HEK293 (cell line): ENCODE measurements around the gene MNX1.

Source experiments
- SP2 ChIP-seq: fragments of 450-650 bp; formaldehyde crosslinking; IDR thresholded peaks from 2 replicates; pipeline ENCODE4 v1.5.1; 2016; ENCODE audit warnings: missing biosample characterization, missing genetic modification characterization
- YY1 ChIP-seq: fragments of 450-650 bp; formaldehyde crosslinking; IDR thresholded peaks from 2 replicates; pipeline ENCODE4 v1.5.1; 2018; ENCODE audit warnings: missing biosample characterization, missing genetic modification characterization
- ZFP3 ChIP-seq: fragments of 450-650 bp; formaldehyde crosslinking; IDR thresholded peaks from 2 replicates; pipeline ENCODE4 v1.5.1; 2016; ENCODE audit warnings: low read depth, missing biosample characterization, missing genetic modification characterization
- ZNF121 ChIP-seq: fragments of 450-650 bp; formaldehyde crosslinking; IDR thresholded peaks from 2 replicates; pipeline ENCODE4 v1.5.1; 2016; ENCODE audit warnings: missing biosample characterization, missing genetic modification characterization
- ZNF140 ChIP-seq: fragments of 450-650 bp; formaldehyde crosslinking; IDR thresholded peaks from 2 replicates; pipeline ENCODE4 v1.5.1; 2016; ENCODE audit warnings: missing biosample characterization, missing genetic modification characterization
- ZNF311 ChIP-seq: fragments of 450-650 bp; formaldehyde crosslinking; IDR thresholded peaks from 2 replicates; pipeline ENCODE4 v1.5.1; 2017; ENCODE audit warnings: missing biosample characterization, missing genetic modification characterization, borderline replicate concordance
- ZNF701 ChIP-seq: fragments of 450-650 bp; formaldehyde crosslinking; IDR thresholded peaks from 2 replicates; pipeline ENCODE4 v1.5.1; 2016; ENCODE audit warnings: missing biosample characterization, missing genetic modification characterization
- TF ChIP-seq, protein P1 (sequence below): fragments of 450-650 bp; formaldehyde crosslinking; IDR thresholded peaks from 2 replicates; pipeline ENCODE4 v1.5.1; 2016; ENCODE audit warnings: missing biosample characterization, missing genetic modification characterization
- TF ChIP-seq, protein P2 (sequence below): fragments of 450-650 bp; formaldehyde crosslinking; IDR thresholded peaks from 2 replicates; pipeline ENCODE4 v1.5.1; 2016; ENCODE audit warnings: missing biosample characterization, missing genetic modification characterization
- TF ChIP-seq, protein P3 (sequence below): IDR thresholded peaks from 2 replicates; pipeline ENCODE4 v1.6.1; 2011; ENCODE audit warnings: mild to moderate bottlenecking, low read depth, low read length, borderline replicate concordance

DNA sequence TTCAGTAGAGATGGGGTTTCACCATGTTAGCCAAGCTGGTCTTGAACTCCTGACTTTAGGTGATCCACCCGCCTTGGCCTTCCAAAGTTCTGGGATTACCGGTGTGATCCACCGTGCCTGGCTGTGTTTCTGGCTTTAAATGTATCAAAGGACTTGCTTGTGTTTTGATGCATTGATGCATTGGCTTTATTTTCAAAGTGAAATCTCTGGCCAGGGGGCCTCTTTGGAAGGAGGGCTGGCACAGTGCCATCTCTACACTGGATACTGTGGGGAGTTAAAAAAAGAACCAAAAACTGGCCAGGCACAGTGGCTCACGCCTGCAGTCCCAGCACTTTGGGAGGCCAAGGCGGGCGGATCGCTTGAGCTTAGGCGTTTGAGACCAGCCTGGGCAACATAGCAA, 16.0 kb downstream of the MNX1 start:
- TF ChIP-seq SP2 (tag by site-specific recombination) (no peak), YY1 (no peak), ZNF121 (tag by site-specific recombination) (0 out of 2 replicates have a peak, but pooled peaks have one; percentile 47), ZNF140 (tag by site-specific recombination) (no peak), ZNF701 (tag by site-specific recombination) (no peak), ZFP3 (tag by site-specific recombination) (no peak), ZNF311 (tag by site-specific recombination) (no peak)
- TF ChIP-seq, protein P1, sequence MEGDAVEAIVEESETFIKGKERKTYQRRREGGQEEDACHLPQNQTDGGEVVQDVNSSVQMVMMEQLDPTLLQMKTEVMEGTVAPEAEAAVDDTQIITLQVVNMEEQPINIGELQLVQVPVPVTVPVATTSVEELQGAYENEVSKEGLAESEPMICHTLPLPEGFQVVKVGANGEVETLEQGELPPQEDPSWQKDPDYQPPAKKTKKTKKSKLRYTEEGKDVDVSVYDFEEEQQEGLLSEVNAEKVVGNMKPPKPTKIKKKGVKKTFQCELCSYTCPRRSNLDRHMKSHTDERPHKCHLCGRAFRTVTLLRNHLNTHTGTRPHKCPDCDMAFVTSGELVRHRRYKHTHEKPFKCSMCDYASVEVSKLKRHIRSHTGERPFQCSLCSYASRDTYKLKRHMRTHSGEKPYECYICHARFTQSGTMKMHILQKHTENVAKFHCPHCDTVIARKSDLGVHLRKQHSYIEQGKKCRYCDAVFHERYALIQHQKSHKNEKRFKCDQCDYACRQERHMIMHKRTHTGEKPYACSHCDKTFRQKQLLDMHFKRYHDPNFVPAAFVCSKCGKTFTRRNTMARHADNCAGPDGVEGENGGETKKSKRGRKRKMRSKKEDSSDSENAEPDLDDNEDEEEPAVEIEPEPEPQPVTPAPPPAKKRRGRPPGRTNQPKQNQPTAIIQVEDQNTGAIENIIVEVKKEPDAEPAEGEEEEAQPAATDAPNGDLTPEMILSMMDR: no peak
- TF ChIP-seq, protein P2, sequence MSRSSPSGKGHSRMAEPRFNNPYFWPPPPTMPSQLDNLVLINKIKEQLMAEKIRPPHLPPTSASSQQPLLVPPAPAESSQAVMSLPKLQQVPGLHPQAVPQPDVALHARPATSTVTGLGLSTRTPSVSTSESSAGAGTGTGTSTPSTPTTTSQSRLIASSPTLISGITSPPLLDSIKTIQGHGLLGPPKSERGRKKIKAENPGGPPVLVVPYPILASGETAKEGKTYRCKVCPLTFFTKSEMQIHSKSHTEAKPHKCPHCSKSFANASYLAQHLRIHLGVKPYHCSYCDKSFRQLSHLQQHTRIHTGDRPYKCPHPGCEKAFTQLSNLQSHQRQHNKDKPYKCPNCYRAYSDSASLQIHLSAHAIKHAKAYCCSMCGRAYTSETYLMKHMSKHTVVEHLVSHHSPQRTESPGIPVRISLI (tag by site-specific recombination): no peak
- TF ChIP-seq, protein P3, sequence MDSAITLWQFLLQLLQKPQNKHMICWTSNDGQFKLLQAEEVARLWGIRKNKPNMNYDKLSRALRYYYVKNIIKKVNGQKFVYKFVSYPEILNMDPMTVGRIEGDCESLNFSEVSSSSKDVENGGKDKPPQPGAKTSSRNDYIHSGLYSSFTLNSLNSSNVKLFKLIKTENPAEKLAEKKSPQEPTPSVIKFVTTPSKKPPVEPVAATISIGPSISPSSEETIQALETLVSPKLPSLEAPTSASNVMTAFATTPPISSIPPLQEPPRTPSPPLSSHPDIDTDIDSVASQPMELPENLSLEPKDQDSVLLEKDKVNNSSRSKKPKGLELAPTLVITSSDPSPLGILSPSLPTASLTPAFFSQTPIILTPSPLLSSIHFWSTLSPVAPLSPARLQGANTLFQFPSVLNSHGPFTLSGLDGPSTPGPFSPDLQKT: no peak
